Kidney tubule cell (primary cell): ENCODE data around the gene BCAP29.
A peak's percentile ranks its signal among the peaks of the same experiment; 100 is the strongest.
"Not testable (repeated sequence)": the region's sequence is repeated elsewhere in the genome, so short reads cannot be mapped to it uniquely, and the experiment has no call there.

ENCODE experiments used
- DNase-seq: peaks from one replicate; pipeline ENCODE4 v3.0.0-alpha.2; 2018; ENCODE audit warnings: low spot score

BCAP29 gene

GRCh38 chr7:107579885-107580715, at the start of gene BCAP29:
TSS of gene BCAP29 (plus strand) at chr7:107580246. CDS start at chr7:107580773, 527 bp downstream.
- DNase-seq = peak; percentile 79

DNA sequence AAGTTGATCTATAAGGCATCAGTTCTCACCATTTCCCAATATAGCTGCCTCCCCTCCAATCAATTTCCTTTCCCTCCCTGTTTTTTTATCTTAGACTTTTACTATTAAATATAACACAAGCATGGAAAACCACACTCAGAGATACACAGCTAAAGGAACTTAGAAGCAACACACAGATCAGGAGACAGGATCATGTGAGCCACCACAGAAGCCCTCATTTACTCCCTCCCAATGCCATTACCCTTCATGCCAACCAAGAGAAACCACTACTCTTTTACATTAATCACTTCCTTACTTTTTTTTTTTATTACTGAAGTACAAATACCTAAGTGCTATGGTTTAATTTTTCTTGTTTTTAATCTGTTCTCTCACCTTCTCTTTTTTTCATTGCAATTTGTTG, 49.3 kb upstream of the BCAP29 start:
- DNase-seq = no peak

DNA sequence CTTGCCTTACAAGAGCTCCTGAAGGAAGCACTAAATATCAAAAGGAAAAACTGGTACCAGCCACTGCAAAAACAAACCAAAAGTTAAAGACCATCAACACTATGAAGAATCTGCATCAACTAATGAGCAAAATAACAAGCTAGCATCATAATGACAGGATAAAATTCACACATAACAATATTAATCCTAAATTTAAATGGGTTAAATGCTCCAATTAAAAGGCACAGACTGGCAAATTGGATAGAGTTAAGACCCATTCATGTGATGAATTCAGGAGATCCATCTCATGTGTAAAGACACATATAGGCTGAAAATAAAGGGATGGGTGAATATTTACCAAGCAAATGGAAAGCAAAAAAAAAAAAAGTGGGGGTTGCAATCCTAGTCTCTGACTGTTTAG, 45.9 kb upstream of the BCAP29 start:
- no peak for DNase-seq

GRCh38 chr7:107537228-107537627, 42.8 kb upstream of the BCAP29 start:
- DNase-seq = not testable (repeated sequence)

DNA sequence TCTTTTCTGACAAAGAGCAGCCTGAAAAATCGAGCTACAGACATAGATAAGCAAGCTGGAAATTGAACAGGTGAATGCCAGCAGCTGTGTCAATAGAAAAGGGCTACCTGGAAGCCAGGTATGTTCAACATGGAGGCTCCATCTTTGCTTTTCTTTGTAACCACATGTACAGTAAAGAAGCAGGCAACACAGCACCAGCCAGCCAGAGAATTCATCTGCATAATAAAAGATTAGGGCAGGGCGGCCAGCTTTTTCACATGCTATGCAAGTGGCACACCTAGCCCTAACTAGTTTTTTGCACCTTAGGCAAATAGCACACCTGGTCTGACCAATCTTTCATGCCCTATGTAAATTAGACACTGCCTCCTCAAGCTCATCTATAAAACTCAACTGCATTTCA, 42.0 kb upstream of the BCAP29 start:
- DNase-seq = no peak

DNA sequence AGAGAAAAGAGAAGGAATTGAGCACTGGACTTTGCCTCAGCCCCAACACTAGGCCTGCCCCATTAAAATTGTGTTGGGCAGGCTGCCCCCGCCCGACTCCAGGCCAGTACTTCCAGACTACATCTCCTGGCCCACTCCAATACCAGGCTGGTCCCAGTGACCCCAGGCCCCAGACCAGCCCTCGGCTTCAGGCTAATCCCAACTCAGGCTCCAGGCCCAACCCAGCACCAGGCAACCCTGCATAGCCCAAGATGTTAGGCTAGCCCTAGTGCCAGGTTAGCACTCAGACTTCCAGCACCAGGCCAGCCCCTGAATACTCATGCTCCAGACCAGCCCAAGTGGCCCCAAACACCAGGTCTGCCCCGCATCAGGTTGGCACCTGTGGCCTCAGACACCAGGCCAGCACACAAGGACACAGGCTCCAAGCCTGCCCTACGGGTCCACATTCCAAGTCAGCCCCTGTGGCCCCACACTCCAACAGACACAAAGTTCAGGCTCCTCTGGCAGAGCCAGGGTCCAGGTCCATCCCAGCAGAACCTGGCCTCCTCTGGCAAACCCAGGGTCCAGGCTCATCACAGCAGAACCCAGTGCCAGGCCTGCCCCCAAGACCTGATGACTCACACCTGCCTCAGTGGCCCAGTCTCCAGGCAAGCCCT, 36.6 kb upstream of the BCAP29 start:
- DNase-seq = no peak

DNA sequence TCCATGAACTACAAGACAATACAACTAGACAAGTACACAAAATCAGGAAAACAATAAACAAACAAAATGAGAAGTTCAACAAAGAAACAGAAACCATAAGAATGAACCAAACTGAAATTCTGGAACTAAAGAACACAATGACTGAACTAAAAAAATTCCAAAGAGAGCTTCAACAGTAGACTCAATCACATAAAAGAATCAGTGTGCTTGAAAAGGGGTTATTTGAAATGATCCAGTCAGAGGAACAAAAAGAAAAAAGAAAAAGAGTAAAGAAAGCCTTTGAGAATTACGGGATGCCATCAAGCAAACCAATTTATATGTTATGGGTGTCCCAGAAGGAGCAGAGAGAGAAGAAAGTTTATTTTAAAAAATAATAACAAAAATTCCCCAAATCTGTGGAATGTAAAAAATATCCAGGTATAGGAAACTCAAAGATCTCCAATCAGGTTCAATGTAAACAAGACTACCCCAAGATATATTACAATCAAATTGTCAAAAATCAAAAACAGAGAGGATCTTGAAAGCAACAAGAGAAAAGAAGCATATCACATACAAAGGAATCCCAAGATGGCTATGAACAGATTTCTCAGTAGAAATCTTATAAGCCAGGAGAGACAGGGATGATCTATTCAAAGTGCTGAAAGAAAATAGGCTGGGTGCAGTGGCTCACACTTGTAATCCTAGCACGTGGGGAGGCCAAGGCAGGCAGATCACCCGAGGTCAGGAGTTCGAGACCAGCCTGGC, 35.0 kb upstream of the BCAP29 start:
- no peak for DNase-seq

GRCh38 chr7:107551936-107552335, 28.1 kb upstream of the BCAP29 start:
- DNase-seq = no peak

- DNase-seq = no peak
These were observed 24.2 kb upstream of the BCAP29 start for GRCh38 chr7:107555893-107556292.

DNA sequence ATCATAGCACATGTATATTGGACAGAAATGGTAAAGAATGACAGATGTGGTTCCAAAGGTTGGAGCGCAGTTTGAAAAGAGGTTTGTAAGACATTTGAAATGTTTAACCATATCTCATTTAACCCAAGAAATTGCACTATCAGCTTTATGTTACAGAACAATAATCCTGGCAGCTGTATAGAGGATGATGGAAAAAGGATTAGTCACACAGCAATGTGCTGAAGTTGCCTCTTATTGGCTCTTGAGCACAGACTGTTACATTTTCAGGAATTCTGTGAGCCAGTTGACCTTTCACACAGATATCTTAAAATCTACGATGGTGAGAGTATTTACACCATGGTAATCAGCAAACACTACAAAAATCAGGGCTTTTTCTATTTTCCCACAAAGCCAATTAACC, 20.2 kb upstream of the BCAP29 start:
- DNase-seq = peak; percentile 64

DNA sequence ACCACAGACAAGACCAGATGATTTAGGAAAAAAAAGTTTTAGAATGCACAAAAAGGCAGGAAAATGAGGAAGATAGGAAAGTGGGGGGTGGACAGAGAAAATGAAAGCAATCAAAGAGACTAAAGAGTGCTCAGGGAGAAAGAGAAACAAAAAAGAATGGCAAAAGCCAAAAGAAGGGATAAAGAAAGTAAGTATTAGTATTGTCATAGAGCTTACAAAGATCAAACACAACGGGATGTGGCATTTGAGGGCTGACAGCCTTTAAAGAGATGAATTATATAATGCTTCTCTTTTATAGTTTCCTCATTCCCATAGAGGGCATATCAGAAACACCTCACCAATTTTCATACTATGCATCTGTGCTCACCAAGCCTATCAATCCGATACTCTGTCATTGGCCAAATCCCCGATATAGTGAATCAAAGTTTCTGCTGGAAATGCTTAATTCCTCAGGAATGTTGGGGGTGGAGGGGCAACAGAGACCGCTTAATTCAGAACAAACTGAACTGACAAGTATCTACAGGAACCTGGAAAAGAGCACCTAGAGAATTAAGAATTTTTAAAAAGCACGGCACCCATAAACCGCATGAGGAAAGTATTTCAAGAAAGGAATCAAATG, 19.0 kb upstream of the BCAP29 start:
- peak; percentile 37 for DNase-seq

- peak; percentile 9 for DNase-seq
These were observed 16.8 kb upstream of the BCAP29 start for GRCh38 chr7:107563081-107563774.

GRCh38 chr7:107563775-107564552, 16.1 kb upstream of the BCAP29 start, which contains the start of the genes COG5 and DUS4L:
TSS of gene COG5 (minus strand) at chr7:107563920. CDS start at chr7:107563896, 24 bp downstream.
TSS of gene DUS4L (plus strand) at chr7:107563971. CDS start at chr7:107567071, 3,100 bp downstream.
- peak; percentile 84 for DNase-seq

DNA sequence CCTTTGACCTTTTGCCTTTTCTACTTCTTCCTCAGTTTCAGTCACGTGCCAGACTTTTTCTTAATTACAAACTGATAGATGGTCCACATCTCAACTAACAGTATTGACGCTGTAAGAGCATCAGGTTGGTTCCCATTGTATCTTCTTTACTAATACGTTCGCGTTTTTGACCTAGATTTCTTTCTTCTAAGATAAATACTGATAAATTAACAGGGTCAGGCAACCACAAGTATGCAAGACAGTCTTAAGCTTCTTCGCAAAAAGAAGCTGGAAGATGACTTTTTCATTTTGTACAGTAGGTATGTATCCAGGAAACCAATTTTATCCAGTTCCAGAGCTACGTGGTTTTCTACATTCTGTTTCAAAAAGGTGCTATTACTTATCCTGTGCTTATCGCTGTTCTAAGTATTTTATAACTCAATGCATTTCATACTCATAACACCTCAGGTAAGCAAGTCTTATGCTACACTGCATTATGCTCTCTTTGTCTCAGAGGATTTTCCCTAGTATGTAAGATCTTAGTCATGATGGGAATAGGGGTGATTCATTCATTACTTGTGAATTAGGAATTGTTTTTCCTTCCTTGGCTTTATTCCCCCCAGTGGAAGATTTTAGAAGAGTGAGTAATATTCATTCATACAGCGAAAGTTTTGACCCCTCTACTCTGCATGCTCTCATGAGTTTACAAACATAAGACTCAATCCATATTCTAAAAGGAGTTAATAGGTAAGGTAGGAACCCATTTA, 15.3 kb upstream of the BCAP29 start:
- DNase-seq = peak; percentile 91

DNA sequence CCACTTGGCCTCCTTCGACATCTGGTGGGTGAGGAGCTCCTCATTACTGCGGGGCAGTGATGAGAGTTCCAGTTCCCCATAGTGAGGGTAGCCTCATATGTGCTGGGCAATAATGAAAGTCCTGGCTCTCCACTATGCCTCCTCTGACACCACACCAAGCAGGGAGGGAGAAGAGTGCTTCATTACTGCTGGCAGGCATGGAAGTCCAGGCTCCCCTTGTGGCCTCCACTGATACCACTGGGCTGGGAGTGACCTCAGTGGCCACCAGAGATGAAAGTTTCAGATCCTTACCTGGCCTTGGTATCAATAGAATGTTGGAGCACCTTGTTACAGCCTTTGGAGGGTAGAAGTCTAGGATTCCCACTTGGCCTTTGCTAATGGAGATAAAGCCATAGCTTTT, 9.7 kb upstream of the BCAP29 start:
- no peak for DNase-seq

GRCh38 chr7:107573537-107573936, 6.5 kb upstream of the BCAP29 start:
- DNase-seq = no peak

- no peak for DNase-seq
These were observed 527 bp upstream of the BCAP29 start for GRCh38 chr7:107579554-107579884.

GRCh38 chr7:107580716-107581383, 804 bp downstream of the BCAP29 start:
- DNase-seq = no peak

DNA sequence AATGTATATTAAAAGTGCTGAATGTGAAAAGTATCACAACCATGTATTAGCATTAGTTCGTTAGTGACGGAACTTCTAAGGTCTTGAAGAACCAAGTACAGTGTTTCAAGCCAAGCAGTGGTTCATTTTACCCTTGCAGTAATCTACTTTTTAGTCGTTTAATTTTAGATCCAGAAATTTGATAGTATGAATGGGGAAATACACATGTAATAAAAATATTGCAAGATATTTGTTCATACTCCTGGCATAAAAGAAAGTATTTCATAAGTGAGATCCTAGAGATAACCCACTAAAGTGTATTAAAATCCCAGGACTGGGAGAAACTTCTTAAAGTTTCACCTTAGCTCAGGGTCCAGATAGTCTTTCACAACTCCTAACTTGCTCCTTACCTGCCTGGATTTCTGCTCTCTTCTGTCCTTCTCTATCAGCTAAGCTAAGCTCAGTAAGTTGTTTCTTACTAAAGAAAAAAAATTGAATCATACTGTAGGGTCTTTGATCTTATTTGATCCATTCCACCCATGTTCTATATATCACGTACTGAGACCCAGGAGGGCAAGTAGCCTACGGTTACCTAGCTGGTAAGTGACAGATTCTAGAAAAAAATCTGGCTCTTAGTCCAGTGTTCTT, 1.5 kb downstream of the BCAP29 start:
- DNase-seq = no peak
